HG03469 (cell line): ENCODE measurements around the gene LGI1.

Experiments used
- ATAC-seq: cut with Tn5 transposase; IDR thresholded peaks from one replicate; pipeline ENCODE4 v1.9.1; 2021; ENCODE audit warnings: mild to moderate bottlenecking, moderate library complexity, moderate number of reproducible peaks; ENCODE audit not compliant: unreplicated experiment

The LGI1 gene

GRCh38 chr10:93757801-93758507, at the start of gene LGI1:
Gene LGI1, plus strand, starts transcription at chr10:93757936. Its CDS starts 209 bp downstream, at chr10:93758145.
- ATAC-seq, result no peak

GRCh38 chr10:93710333-93710909, 47.3 kb upstream of the LGI1 start:
- ATAC-seq, result no peak

- no peak for ATAC-seq
These were observed 45.8 kb upstream of the LGI1 start for GRCh38 chr10:93711891-93712290.

GRCh38 chr10:93712593-93712992, 45.1 kb upstream of the LGI1 start:
- ATAC-seq, result no peak

GRCh38 chr10:93715345-93715744, 42.4 kb upstream of the LGI1 start:
- ATAC-seq, result peak; percentile 87

- no peak for ATAC-seq
These were observed 41.0 kb upstream of the LGI1 start for GRCh38 chr10:93716766-93717165.

- no peak for ATAC-seq
These were observed 38.6 kb upstream of the LGI1 start for GRCh38 chr10:93718937-93719725.

- ATAC-seq, result no peak
These were observed 37.8 kb upstream of the LGI1 start for GRCh38 chr10:93719901-93720300.

- ATAC-seq, result no peak
These were observed 35.2 kb upstream of the LGI1 start for GRCh38 chr10:93722550-93722949.

GRCh38 chr10:93723153-93723552, 34.6 kb upstream of the LGI1 start:
- no peak for ATAC-seq

GRCh38 chr10:93726024-93726423, 31.7 kb upstream of the LGI1 start:
- ATAC-seq, result no peak

- ATAC-seq, result no peak
These were observed 16.4 kb upstream of the LGI1 start for GRCh38 chr10:93741367-93741766.

- ATAC-seq, result peak; percentile 93
These were observed 14.9 kb upstream of the LGI1 start for GRCh38 chr10:93742633-93743349.

- ATAC-seq, result no peak
These were observed 12.2 kb upstream of the LGI1 start for GRCh38 chr10:93745408-93746065.

GRCh38 chr10:93746844-93747284, 10.9 kb upstream of the LGI1 start:
- ATAC-seq, result no peak

GRCh38 chr10:93749218-93749799, 8.4 kb upstream of the LGI1 start:
- no peak for ATAC-seq

- ATAC-seq, result no peak
These were observed 6.6 kb upstream of the LGI1 start for GRCh38 chr10:93751124-93751523.

- ATAC-seq, result no peak
These were observed 5.9 kb upstream of the LGI1 start for GRCh38 chr10:93751832-93752231.

GRCh38 chr10:93752761-93753160, 5.0 kb upstream of the LGI1 start:
- ATAC-seq, result no peak

GRCh38 chr10:93753621-93754250, 4.0 kb upstream of the LGI1 start:
- ATAC-seq, result no peak
